Panc1 (cell line): ENCODE measurements around the gene YY1. TPM values are rescaled to one million over a fixed set of nuclear protein-coding genes. Genes with fewer than 3 reads are reported as not detected.

Source experiments
- ATAC-seq: fragments of 200-7000 bp; cut with Tn5 transposase; 2 replicates; pipeline ENCODE4 v1.9.1; 2020; ENCODE audit warnings: mild to moderate bottlenecking, moderate library complexity
- BruUV-seq: library from RNA; stranded (reverse); fragments of 400-500 nt; replicated peaks from 2 replicates; lab custom pipeline; 2021; lab: Mats Ljungman, UMichigan
- CTCF ChIA-PET: fragments of 300-600 bp; sonication (Branson Sonifier 250); formaldehyde crosslinking; loops from one replicate; lab custom pipeline; 2022; ENCODE audit warnings: antibody characterized with exemption; lab: Charles Lee
- POLR2A ChIA-PET: fragments of 300-600 bp; sonication (Branson Sonifier 250); formaldehyde crosslinking; loops from one replicate; lab custom pipeline; 2022; ENCODE audit warnings: antibody characterized with exemption; lab: Charles Lee
- DNase-seq: peaks from one replicate; pipeline ENCODE4 v3.0.0-alpha.2; 2010; ENCODE audit warnings: low read depth, low spot score
- H3K27ac ChIP-seq: 2 replicates; pipeline ENCODE4 v1.5.1; 2011; ENCODE audit warnings: mild to moderate bottlenecking, low read length, inconsistent platforms
- H3K27me3 ChIP-seq: fragments of 200-500 bp; sonication (Bioruptor generic); 2 replicates; pipeline ENCODE4 v1.6.0; 2014; ENCODE audit warnings: low read length, inconsistent platforms; ENCODE audit not compliant: control insufficient read depth, insufficient read depth
- H3K36me3 ChIP-seq: fragments of 200-500 bp; sonication (Bioruptor generic); 2 replicates; pipeline ENCODE4 v1.5.1; 2014; ENCODE audit warnings: inconsistent platforms, mild to moderate bottlenecking, low read length, moderate library complexity; ENCODE audit not compliant: control insufficient read depth, insufficient read depth
- H3K4me1 ChIP-seq: 2 replicates; pipeline ENCODE4 v1.5.1; 2011; ENCODE audit warnings: inconsistent platforms, mild to moderate bottlenecking, low read length, moderate library complexity; ENCODE audit not compliant: control insufficient read depth, insufficient read depth
- H3K4me3 ChIP-seq, 2 experiments: 2 replicates each; pipeline ENCODE4 v1.5.1; 2011 to 2012; ENCODE audit warnings: low read depth in 2 of 2, low read length in 2 of 2, mild to moderate bottlenecking in 2 of 2, inconsistent platforms in 1 of 2, moderate library complexity in 1 of 2
- H3K9me3 ChIP-seq: fragments of 200-500 bp; sonication (Bioruptor generic); 2 replicates; pipeline ENCODE4 v1.5.1; 2014; ENCODE audit warnings: low read depth, mild to moderate bottlenecking, inconsistent platforms, low read length, moderate library complexity; ENCODE audit not compliant: control insufficient read depth, insufficient read depth
- CTCF ChIP-seq: fragments of 450-650 bp; IDR thresholded peaks from 2 replicates; pipeline ENCODE4 v1.5.1; 2017; ENCODE audit warnings: mild to moderate bottlenecking
- POLR2AphosphoS5 ChIP-seq: IDR thresholded peaks from 2 replicates; pipeline ENCODE4 v1.6.1; 2012; ENCODE audit warnings: mild to moderate bottlenecking, low read depth, low read length, moderate library complexity
- REST ChIP-seq, 2 experiments: IDR thresholded peaks; 2 replicates each; pipeline ENCODE4 v1.6.1; 2011 to 2012; ENCODE audit warnings: low read depth in 2 of 2, control low read depth in 1 of 2, low read length in 1 of 2, mild to moderate bottlenecking in 1 of 2, moderate library complexity in 1 of 2; ENCODE audit not compliant: insufficient read depth in 1 of 2
- SIN3A ChIP-seq: IDR thresholded peaks from 2 replicates; pipeline ENCODE4 v1.6.1; 2012; ENCODE audit warnings: low read depth, mild to moderate bottlenecking, low read length, moderate library complexity, borderline replicate concordance; ENCODE audit not compliant: insufficient read depth
- TCF7L2 ChIP-seq: IDR thresholded peaks from 2 replicates; pipeline ENCODE4 v1.6.1; 2011; ENCODE audit warnings: mild to moderate bottlenecking, low read depth, low read length, inconsistent platforms
- in situ Hi-C: cut with HindIII; loops from 2 replicates; pipeline ENCODE4 v1.10.0; 2016; ENCODE audit warnings: low sequenced_read_pairs, low pct_unique_long_range_greater_than_20kb
- intact Hi-C: fragments of 100-400 bp; cut with micrococcal nuclease; formaldehyde crosslinking; loops from one replicate; pipeline ENCODE4 v1.10.0; 2022; ENCODE audit not compliant: unreplicated experiment
- total RNA-seq: library from RNA; stranded (reverse); gene quantifications from one replicate; pipeline ENCODE4 v1.2.1, GENCODE V29; 2021; ENCODE audit not compliant: unreplicated experiment

Gene YY1
- total RNA-seq, 1 experiment from 2014 or later = 71.3 TPM

GRCh38 chr14:100283984-100284881 is 45.3 kb downstream of the YY1 start:
- POLR2A ChIA-PET = interaction anchor here (0.5 to 0.6 kb wide), 2 partner anchors 24 to 58 kb away, joined by 3 to 17 read pairs; no protein-coding TSS in a partner anchor
- BruUV-seq = no TSS peak

GRCh38 chr14:100285021-100285912 is 46.3 kb downstream of the YY1 start:
- CTCF ChIA-PET = interaction anchor here (0.6 to 0.7 kb wide), 4 partner anchors 11 to 360 kb away, joined by 3 to 4 read pairs (median 4); no protein-coding TSS in a partner anchor
- ATAC-seq (peak; percentile 83), DNase-seq (no peak)
- TF ChIP-seq POLR2AphosphoS5 = peak; percentile 55; the same call in 1 of the 2 replicates
- no peak for TF ChIP-seq SIN3A
- no peak for TF ChIP-seq REST (IDR thresholded peaks at IDR 0.05; ENCODE audit: insufficient read depth in 1 of 2, low read depth in 2 of 2, low read length in 1 of 2)
- no peak for TF ChIP-seq TCF7L2
- TF ChIP-seq CTCF = peak; percentile 89
- no peaks in the 10 kb centered on the region for H3K36me3 ChIP-seq
- intact Hi-C loops = no loop called here
- POLR2A ChIA-PET = interaction anchor here (0.6 kb wide), 1 partner anchor 59 kb away, joined by 3 read pairs; no protein-coding TSS in a partner anchor
- in situ Hi-C loops = no loop called here
- no peaks in the 10 kb centered on the region for H3K27me3 ChIP-seq
- H3K9me3 ChIP-seq = no peaks in the 10 kb centered on the region
- BruUV-seq = no TSS peak
- peaks cover 42% of the 10 kb centered on the region for H3K4me1 ChIP-seq
- H3K27ac ChIP-seq = peak overlapping the region; percentile 65
- peak overlapping the region; percentile 51 to 63 for H3K4me3 ChIP-seq

More at GRCh38 chr14:100283984-100284881, 45.3 kb downstream of the YY1 start:
- intact Hi-C loops (no loop called here), in situ Hi-C loops (no loop called here)
- H3K4me1 ChIP-seq = peaks cover 45% of the 10 kb centered on the region
- ATAC-seq = peak; percentile 2; the same call in 1 of the 2 replicates
- no peak for TF ChIP-seq TCF7L2
- TF ChIP-seq POLR2AphosphoS5 = no peak
- no peaks in the 10 kb centered on the region for H3K27me3 ChIP-seq
- CTCF ChIA-PET = no interaction called here
- H3K27ac ChIP-seq = peak overlapping the region; percentile 29; the same call in 1 of the 2 replicates
- no peaks in the 10 kb centered on the region for H3K36me3 ChIP-seq
- H3K9me3 ChIP-seq = no peaks in the 10 kb centered on the region
- H3K4me3 ChIP-seq = peak overlapping the region; percentile 51 to 63
- DNase-seq = no peak
